Osteoblast (primary cell): ENCODE measurements around the gene MGAT5. TPM values are rescaled to one million over a fixed set of nuclear protein-coding genes. Genes with fewer than 3 reads are reported as not detected.
A peak's percentile ranks its signal among the peaks of the same experiment; 100 is the strongest.

Source experiments
- DNase-seq: peaks from one replicate; pipeline ENCODE4 v3.0.0; 2011; ENCODE audit warnings: low spot score, mixed read lengths; ENCODE audit not compliant: insufficient read length; ENCODE audit errors: missing footprints
- H2AFZ ChIP-seq: 2 replicates; pipeline ENCODE4 v1.6.0; 2011; ENCODE audit warnings: mild to moderate bottlenecking, low read length
- H3K27ac ChIP-seq: 2 replicates; pipeline ENCODE4 v1.5.1; 2011; ENCODE audit warnings: mild to moderate bottlenecking, low read depth, low read length, moderate library complexity
- H3K27me3 ChIP-seq: 2 replicates; pipeline ENCODE4 v1.6.0; 2012; ENCODE audit warnings: mild to moderate bottlenecking, control low read depth, inconsistent platforms, low read length, moderate library complexity; ENCODE audit not compliant: insufficient read depth
- H3K36me3 ChIP-seq: 2 replicates; pipeline ENCODE4 v1.5.1; 2011; ENCODE audit warnings: mild to moderate bottlenecking, low read length, control low read depth, moderate library complexity; ENCODE audit not compliant: insufficient read depth
- H3K4me1 ChIP-seq: 2 replicates; pipeline ENCODE4 v1.5.1; 2011; ENCODE audit warnings: mild to moderate bottlenecking, low read length, control low read depth, moderate library complexity; ENCODE audit not compliant: insufficient read depth
- H3K4me2 ChIP-seq: 2 replicates; pipeline ENCODE4 v1.6.0; 2011; ENCODE audit warnings: mild to moderate bottlenecking, low read length; ENCODE audit not compliant: insufficient read depth
- H3K4me3 ChIP-seq: fragments of 200-600 bp; sonication (generic); 3 replicates; pipeline ENCODE4 v1.5.1; 2012; ENCODE audit warnings: mild to moderate bottlenecking, low read length, inconsistent platforms; ENCODE audit not compliant: insufficient read depth
- H3K79me2 ChIP-seq: 2 replicates; pipeline ENCODE4 v1.6.0; 2012; ENCODE audit warnings: mild to moderate bottlenecking, low read length, control low read depth, inconsistent platforms; ENCODE audit not compliant: insufficient read depth
- H3K9me3 ChIP-seq: 2 replicates; pipeline ENCODE4 v1.5.1; 2011; ENCODE audit warnings: low read depth, low read length, control low read depth
- H4K20me1 ChIP-seq: 2 replicates; pipeline ENCODE4 v1.6.0; 2012; ENCODE audit warnings: mild to moderate bottlenecking, low read length, control low read depth; ENCODE audit not compliant: insufficient read depth
- total RNA-seq: library from RNA; depleted of rRNA; stranded (reverse); fragments of >200 nt; gene quantifications from 2 replicates; pipeline ENCODE4 v1.2.3, GENCODE V29; 2012
- TF ChIP-seq, protein P1 (sequence below): IDR thresholded peaks from 2 replicates; pipeline ENCODE4 v1.5.1; 2011; ENCODE audit warnings: mild to moderate bottlenecking, low read depth, low read length, moderate library complexity; ENCODE audit errors: extremely low read depth

MGAT5 gene
- total RNA-seq, 1 donor: 29.7 TPM

DNA sequence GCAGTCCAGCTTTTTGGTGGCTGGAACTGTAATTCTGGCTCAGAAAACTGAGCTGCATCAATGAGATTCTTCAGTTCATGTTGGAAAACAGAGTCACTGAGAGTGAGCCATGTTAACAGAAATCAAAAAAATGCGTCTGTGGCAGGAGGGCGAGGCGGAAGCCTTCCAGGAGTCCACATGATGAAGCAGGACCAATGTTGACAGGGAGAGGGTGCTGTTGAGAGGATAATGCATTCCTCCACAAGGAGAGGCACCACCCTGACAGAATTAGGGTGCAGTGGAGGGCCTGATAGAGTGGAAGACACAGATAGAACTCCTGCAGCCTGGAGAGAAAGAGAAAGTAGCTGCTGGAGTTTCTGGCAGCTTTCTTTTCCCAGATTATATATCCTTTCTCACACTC lies 111.5 kb downstream of the MGAT5 start:
- no peaks in the 10 kb centered on the region for H3K9me3 ChIP-seq
- no peak overlapping the region for H3K4me2 ChIP-seq
- H3K4me1 ChIP-seq: peaks cover 1% of the 10 kb centered on the region
- no peaks in the 10 kb centered on the region for H4K20me1 ChIP-seq
- no peaks in the 10 kb centered on the region for H3K27me3 ChIP-seq
- H3K36me3 ChIP-seq: peaks cover 3% of the 10 kb centered on the region
- H3K79me2 ChIP-seq: no peaks in the 10 kb centered on the region
- TF ChIP-seq, protein P1, sequence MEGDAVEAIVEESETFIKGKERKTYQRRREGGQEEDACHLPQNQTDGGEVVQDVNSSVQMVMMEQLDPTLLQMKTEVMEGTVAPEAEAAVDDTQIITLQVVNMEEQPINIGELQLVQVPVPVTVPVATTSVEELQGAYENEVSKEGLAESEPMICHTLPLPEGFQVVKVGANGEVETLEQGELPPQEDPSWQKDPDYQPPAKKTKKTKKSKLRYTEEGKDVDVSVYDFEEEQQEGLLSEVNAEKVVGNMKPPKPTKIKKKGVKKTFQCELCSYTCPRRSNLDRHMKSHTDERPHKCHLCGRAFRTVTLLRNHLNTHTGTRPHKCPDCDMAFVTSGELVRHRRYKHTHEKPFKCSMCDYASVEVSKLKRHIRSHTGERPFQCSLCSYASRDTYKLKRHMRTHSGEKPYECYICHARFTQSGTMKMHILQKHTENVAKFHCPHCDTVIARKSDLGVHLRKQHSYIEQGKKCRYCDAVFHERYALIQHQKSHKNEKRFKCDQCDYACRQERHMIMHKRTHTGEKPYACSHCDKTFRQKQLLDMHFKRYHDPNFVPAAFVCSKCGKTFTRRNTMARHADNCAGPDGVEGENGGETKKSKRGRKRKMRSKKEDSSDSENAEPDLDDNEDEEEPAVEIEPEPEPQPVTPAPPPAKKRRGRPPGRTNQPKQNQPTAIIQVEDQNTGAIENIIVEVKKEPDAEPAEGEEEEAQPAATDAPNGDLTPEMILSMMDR: peak; percentile 20
- no peak overlapping the region for H3K27ac ChIP-seq
- H3K4me3 ChIP-seq: no peak overlapping the region
- H2AFZ ChIP-seq: no peak overlapping the region
- peak; percentile 47 for DNase-seq

DNA sequence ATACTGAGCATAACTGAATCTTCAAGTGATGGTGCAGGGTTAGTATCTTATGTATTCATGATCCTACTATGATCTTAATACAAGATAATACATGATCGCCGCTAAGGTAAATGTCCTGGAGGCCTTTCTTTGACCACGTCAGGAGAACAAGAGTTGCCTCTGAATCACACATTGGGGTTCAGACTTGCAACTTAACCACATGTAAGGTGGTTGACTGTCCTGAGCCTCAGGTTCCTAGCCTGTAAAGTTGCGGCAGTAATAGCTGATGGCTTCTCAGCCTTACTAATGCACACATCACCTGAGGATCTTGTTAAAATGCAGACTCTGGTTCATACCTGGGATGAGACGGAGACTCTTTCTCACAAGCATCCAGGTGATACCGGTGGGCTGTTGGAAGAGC lies 112.5 kb downstream of the MGAT5 start:
- DNase-seq: no peak
- H3K27ac ChIP-seq: no peak overlapping the region
- H3K9me3 ChIP-seq: no peaks in the 10 kb centered on the region
- H3K27me3 ChIP-seq: no peaks in the 10 kb centered on the region
- H4K20me1 ChIP-seq: no peaks in the 10 kb centered on the region
- peaks cover 3% of the 10 kb centered on the region for H3K36me3 ChIP-seq
- H3K4me1 ChIP-seq: peaks cover 8% of the 10 kb centered on the region
- TF ChIP-seq, protein P1: no peak
- H3K4me2 ChIP-seq: no peak overlapping the region
- no peak overlapping the region for H2AFZ ChIP-seq
- no peaks in the 10 kb centered on the region for H3K79me2 ChIP-seq
- H3K4me3 ChIP-seq: no peak overlapping the region

DNA sequence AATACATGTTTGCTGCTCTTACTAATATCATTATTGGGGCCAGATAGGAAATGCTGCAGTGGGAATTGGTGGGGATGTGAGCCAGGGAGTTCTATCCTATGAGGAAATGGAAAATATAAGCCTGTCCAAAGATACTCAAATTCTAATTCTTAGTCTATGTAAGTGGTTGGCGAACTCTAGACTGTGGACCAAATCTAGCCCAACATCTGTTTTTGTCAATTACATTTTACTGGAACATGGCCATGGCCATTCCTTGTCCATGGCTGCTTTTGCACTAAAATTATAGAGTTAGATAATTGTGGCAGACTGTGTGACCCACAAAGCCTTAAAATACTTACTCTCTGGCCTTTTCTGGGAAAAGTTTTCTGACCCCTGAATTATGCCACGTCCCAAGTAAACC lies 113.3 kb downstream of the MGAT5 start:
- H3K9me3 ChIP-seq: no peaks in the 10 kb centered on the region
- no peaks in the 10 kb centered on the region for H3K79me2 ChIP-seq
- no peak overlapping the region for H2AFZ ChIP-seq
- TF ChIP-seq, protein P1: no peak
- H3K27me3 ChIP-seq: no peaks in the 10 kb centered on the region
- H3K4me3 ChIP-seq: no peak overlapping the region
- peaks cover 3% of the 10 kb centered on the region for H3K36me3 ChIP-seq
- DNase-seq: no peak
- H3K4me2 ChIP-seq: no peak overlapping the region
- H4K20me1 ChIP-seq: no peaks in the 10 kb centered on the region
- peaks cover 17% of the 10 kb centered on the region for H3K4me1 ChIP-seq
- no peak overlapping the region for H3K27ac ChIP-seq

DNA sequence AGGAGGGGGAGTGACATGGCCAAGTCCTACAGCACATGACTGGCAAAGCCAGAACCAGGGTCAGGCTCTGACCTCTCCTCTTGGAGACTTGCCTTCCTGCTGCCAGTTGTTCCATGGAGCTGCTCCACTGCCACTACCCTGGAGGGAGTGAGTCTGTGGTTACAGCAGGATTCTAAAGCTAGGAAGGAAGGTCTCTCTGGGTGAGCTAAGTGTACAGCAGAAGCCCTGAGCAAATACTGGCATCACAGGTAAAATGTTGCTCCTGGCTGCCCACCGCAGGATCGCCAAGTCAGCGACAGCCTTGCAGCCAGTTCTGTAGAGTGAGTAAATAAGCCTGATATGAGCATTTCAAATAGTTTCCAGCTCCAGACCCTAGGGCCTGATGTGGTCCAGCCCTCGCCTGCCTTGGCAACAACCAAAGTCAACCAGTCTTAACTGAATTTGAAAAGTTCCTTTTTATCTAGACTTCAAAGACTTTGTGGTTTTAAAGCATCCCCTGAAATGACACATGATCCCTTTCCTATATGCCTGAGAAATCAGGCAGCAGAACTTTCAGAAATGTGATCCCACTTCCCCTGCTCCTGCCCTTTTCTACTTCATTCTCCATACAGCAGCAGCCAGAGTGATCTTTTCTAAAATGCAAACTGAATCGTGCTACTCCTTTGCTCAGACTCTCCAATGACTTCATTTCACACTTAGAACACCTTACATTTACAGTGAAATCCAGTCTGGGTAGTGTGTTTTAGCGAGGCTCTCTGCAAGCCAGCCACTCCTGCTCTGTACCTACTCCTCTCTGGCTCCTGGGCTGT lies 114.3 kb downstream of the MGAT5 start:
- DNase-seq: peak; percentile 83
- H3K4me2 ChIP-seq: no peak overlapping the region
- H3K36me3 ChIP-seq: no peaks in the 10 kb centered on the region
- no peaks in the 10 kb centered on the region for H3K79me2 ChIP-seq
- H3K4me1 ChIP-seq: peaks cover 27% of the 10 kb centered on the region
- no peak overlapping the region for H2AFZ ChIP-seq
- no peaks in the 10 kb centered on the region for H3K9me3 ChIP-seq
- no peaks in the 10 kb centered on the region for H4K20me1 ChIP-seq
- H3K27me3 ChIP-seq: no peaks in the 10 kb centered on the region
- H3K4me3 ChIP-seq: no peak overlapping the region
- no peak overlapping the region for H3K27ac ChIP-seq
- TF ChIP-seq, protein P1: no peak
